ENCODE measurements around the gene LHFPL5.
A peak's percentile ranks its signal among the peaks of the same experiment; 100 is the strongest.

The LHFPL5 gene

DNA sequence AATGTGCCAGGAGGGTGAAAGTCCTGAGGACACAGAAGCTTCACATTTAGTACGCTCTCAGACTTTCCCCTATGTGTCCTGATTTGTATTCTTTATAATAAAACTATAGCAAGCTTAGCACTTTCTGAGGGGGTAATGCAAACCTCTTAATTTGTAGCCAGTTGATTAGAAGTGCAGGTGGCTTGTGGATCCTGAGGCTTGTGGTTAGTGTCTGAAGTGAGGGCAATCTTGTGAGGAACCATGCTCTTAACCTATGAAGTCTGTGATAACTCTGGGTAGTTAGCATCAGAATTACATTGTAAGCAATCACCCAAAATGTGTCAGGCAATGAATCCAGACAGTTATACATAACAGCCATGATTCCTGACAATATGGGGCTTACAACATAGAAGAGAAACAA is 51.1 kb downstream of the LHFPL5 start:
- no peaks in the 10 kb centered on the region for H3K79me2 ChIP-seq (ENCODE audit: insufficient read depth, low read length)
- peaks cover under 1% of the 10 kb centered on the region; the same call in 1 of the 2 replicates for H4K20me1 ChIP-seq (ENCODE audit: insufficient read depth, low read length)
- H3K9me3 ChIP-seq (ENCODE audit: insufficient read depth, low read length, severe bottlenecking): no peaks in the 10 kb centered on the region
- TF ChIP-seq EZH2 (IDR thresholded peaks at IDR 0.05; ENCODE audit: borderline replicate concordance, low read depth, low read length, severe bottlenecking): no peak
- TF ChIP-seq CTCF (IDR thresholded peaks at IDR 0.05; ENCODE audit: borderline replicate concordance, extremely low read depth, low read length, poor library complexity, severe bottlenecking): no peak
- H3K4me3 ChIP-seq (ENCODE audit: low read depth in 1 of 2, low read length in 2 of 2): no peak overlapping the region
- H3K9ac ChIP-seq (ENCODE audit: low read depth, low read length): no peak overlapping the region
- H3K36me3 ChIP-seq (ENCODE audit: insufficient read depth, low read length): peaks cover 90% of the 10 kb centered on the region
- ATAC-seq (ENCODE audit: insufficient read depth, low read depth): peak; percentile 52; the same call in 1 of the 3 replicates
- no peak overlapping the region for H3K27ac ChIP-seq (ENCODE audit: low read length)
- H2AFZ ChIP-seq (ENCODE audit: low read depth, low read length): no peak overlapping the region
- H3K27me3 ChIP-seq (ENCODE audit: insufficient read depth, low read length, poor library complexity): no peaks in the 10 kb centered on the region
- H3K4me2 ChIP-seq (ENCODE audit: insufficient read depth, low read length): no peak overlapping the region
- H3K4me1 ChIP-seq (ENCODE audit: insufficient read depth, low read length): no peaks in the 10 kb centered on the region
- no peak for DNase-seq

- Histone ChIP-seq H3K36me3 (ENCODE audit: insufficient read depth, low read length) (peaks cover 90% of the 10 kb centered on the region), H3K27me3 (ENCODE audit: insufficient read depth, low read length, poor library complexity) (no peaks in the 10 kb centered on the region), H3K4me2 (ENCODE audit: insufficient read depth, low read length) (no peak overlapping the region), H4K20me1 (ENCODE audit: insufficient read depth, low read length) (peaks cover 9% of the 10 kb centered on the region), H3K9ac (ENCODE audit: low read depth, low read length) (no peak overlapping the region), H3K4me3 (ENCODE audit: low read depth in 1 of 2, low read length in 2 of 2) (no peak overlapping the region), H3K27ac (ENCODE audit: low read length) (no peak overlapping the region), H2AFZ (ENCODE audit: low read depth, low read length) (no peak overlapping the region), H3K9me3 (ENCODE audit: insufficient read depth, low read length, severe bottlenecking) (no peaks in the 10 kb centered on the region), H3K79me2 (ENCODE audit: insufficient read depth, low read length) (no peaks in the 10 kb centered on the region; the same call in 1 of the 2 replicates), H3K4me1 (ENCODE audit: insufficient read depth, low read length) (no peaks in the 10 kb centered on the region)
- DNase-seq (no peak), ATAC-seq (ENCODE audit: insufficient read depth, low read depth) (no peak)
- TF ChIP-seq CTCF (IDR thresholded peaks at IDR 0.05; ENCODE audit: borderline replicate concordance, extremely low read depth, low read length, poor library complexity, severe bottlenecking): no peak
- no peak for TF ChIP-seq EZH2 (IDR thresholded peaks at IDR 0.05; ENCODE audit: borderline replicate concordance, low read depth, low read length, severe bottlenecking)
Observed at GRCh38 chr6:35857853-35858252, 52.7 kb downstream of the LHFPL5 start.

GRCh38 chr6:35859367-35859766 is 54.2 kb downstream of the LHFPL5 start:
- no peak overlapping the region for H2AFZ ChIP-seq (ENCODE audit: low read depth, low read length)
- DNase-seq: no peak
- no peaks in the 10 kb centered on the region for H3K27me3 ChIP-seq (ENCODE audit: insufficient read depth, low read length, poor library complexity)
- no peak overlapping the region for H3K9ac ChIP-seq (ENCODE audit: low read depth, low read length)
- no peak for ATAC-seq (ENCODE audit: insufficient read depth, low read depth)
- H3K27ac ChIP-seq (ENCODE audit: low read length): no peak overlapping the region
- no peaks in the 10 kb centered on the region for H3K4me1 ChIP-seq (ENCODE audit: insufficient read depth, low read length)
- H3K9me3 ChIP-seq (ENCODE audit: insufficient read depth, low read length, severe bottlenecking): no peaks in the 10 kb centered on the region
- H3K36me3 ChIP-seq (ENCODE audit: insufficient read depth, low read length): peaks cover 82% of the 10 kb centered on the region
- no peak overlapping the region for H3K4me3 ChIP-seq (ENCODE audit: low read depth in 1 of 2, low read length in 2 of 2)
- TF ChIP-seq EZH2 (IDR thresholded peaks at IDR 0.05; ENCODE audit: borderline replicate concordance, low read depth, low read length, severe bottlenecking) (no peak), CTCF (IDR thresholded peaks at IDR 0.05; ENCODE audit: borderline replicate concordance, extremely low read depth, low read length, poor library complexity, severe bottlenecking) (no peak)
- no peaks in the 10 kb centered on the region; the same call in 1 of the 2 replicates for H3K79me2 ChIP-seq (ENCODE audit: insufficient read depth, low read length)
- H4K20me1 ChIP-seq (ENCODE audit: insufficient read depth, low read length): peaks cover 9% of the 10 kb centered on the region
- H3K4me2 ChIP-seq (ENCODE audit: insufficient read depth, low read length): no peak overlapping the region

Data from DND-41 (cell line).